ENCODE measurements around the gene ZNF786. TPM values are rescaled to one million over a fixed set of nuclear protein-coding genes. Genes with fewer than 3 reads are reported as not detected.

ZNF786 gene
- total RNA-seq, 1 donor from 2014 or later, result 8.3 TPM

DNA sequence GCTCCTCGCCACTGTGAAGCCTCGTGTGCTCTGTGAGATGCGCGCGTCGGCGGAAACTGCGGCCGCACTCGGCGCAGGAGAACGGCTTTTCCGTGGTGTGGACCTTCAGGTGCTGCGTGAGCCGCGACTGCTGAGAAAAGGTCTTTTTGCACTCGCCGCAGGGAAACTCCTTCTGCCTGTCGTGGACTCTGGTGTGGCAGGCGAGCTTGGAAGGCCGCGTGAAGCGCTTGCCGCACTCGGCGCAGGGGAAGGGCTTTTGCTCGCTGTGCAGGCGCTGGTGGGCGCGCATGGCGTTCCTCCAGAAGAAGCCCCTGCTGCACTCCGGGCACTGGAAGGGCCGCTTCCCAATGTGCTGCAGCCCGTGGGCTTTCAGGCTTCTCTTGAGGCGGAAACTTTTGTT is 13.7 kb upstream of the ZNF786 start:
- TF ChIP-seq POLR2AphosphoS5 (IDR thresholded peaks at IDR 0.05; ENCODE audit: insufficient read depth in 1 of 2, low read depth in 1 of 2) (no peak), POLR2A (IDR thresholded peaks at IDR 0.05) (no peak)
- TF ChIP-seq, protein P1, sequence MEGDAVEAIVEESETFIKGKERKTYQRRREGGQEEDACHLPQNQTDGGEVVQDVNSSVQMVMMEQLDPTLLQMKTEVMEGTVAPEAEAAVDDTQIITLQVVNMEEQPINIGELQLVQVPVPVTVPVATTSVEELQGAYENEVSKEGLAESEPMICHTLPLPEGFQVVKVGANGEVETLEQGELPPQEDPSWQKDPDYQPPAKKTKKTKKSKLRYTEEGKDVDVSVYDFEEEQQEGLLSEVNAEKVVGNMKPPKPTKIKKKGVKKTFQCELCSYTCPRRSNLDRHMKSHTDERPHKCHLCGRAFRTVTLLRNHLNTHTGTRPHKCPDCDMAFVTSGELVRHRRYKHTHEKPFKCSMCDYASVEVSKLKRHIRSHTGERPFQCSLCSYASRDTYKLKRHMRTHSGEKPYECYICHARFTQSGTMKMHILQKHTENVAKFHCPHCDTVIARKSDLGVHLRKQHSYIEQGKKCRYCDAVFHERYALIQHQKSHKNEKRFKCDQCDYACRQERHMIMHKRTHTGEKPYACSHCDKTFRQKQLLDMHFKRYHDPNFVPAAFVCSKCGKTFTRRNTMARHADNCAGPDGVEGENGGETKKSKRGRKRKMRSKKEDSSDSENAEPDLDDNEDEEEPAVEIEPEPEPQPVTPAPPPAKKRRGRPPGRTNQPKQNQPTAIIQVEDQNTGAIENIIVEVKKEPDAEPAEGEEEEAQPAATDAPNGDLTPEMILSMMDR (IDR thresholded peaks at IDR 0.05), result no peak
- H3K4me3 ChIP-seq, result no peak overlapping the region
- H3K27ac ChIP-seq, result no peak overlapping the region
- no peaks in the 10 kb centered on the region for H3K27me3 ChIP-seq
- intact Hi-C loops (cut with DNase I), result no loop called here
- no peaks in the 10 kb centered on the region for H3K4me1 ChIP-seq
- peaks cover 0 to 10% of the 10 kb centered on the region in 2 donors for H3K36me3 ChIP-seq
- no peak for DNase-seq (ENCODE audit: extremely low spot score in 2 of 2)
- no peaks in the 10 kb centered on the region for H3K9me3 ChIP-seq

DNA sequence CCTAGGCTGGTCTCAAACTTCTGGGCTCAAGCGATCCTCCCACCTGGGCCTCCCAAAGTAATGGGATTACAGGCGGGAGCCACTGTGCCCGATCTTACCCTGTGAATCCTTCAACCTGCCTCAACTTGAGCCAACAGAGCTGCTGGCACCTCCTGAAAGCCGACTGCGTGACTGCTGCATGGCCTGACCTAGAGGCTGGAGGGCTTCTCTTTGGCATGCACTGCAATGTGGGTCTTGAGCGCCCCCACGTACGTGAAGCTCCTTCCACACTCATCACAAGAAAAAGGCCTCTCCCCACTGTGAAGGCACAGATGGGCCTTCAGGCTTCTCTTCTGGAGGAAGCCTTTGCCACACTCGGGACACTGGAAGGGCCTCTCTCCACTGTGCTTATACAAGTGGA is 12.9 kb upstream of the ZNF786 start:
- H3K4me1 ChIP-seq, result no peaks in the 10 kb centered on the region
- H3K36me3 ChIP-seq, result peaks cover 0 to 10% of the 10 kb centered on the region in 2 donors
- no peaks in the 10 kb centered on the region for H3K9me3 ChIP-seq
- intact Hi-C loops (cut with DNase I), result no loop called here
- no peaks in the 10 kb centered on the region for H3K27me3 ChIP-seq
- no peak overlapping the region for H3K4me3 ChIP-seq
- no peak for DNase-seq (ENCODE audit: extremely low spot score in 2 of 2)
- TF ChIP-seq, protein P1 (IDR thresholded peaks at IDR 0.05), result no peak
- TF ChIP-seq POLR2A (IDR thresholded peaks at IDR 0.05) (no peak), POLR2AphosphoS5 (IDR thresholded peaks at IDR 0.05; ENCODE audit: insufficient read depth in 1 of 2, low read depth in 1 of 2) (no peak)
- H3K27ac ChIP-seq, result no peak overlapping the region

DNA sequence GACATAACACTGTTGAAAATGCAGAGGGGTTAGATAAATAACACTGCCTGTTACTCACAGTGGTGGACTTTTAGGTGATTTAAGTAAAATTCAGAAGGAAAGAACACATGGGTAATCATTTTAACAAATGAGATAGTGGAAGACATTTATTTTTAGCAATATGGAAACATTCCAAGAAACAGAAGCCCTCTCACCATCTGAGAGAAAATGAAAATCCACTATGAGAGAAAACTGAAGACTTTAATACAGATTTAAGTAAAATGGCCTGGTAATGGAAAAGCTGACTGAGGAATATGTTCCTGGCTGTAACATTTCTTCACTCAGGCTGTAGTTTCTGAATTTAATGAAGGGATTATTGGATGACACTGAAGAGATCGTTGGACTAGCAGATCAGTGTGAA is 12.1 kb upstream of the ZNF786 start:
- no peak for TF ChIP-seq POLR2AphosphoS5 (IDR thresholded peaks at IDR 0.05; ENCODE audit: insufficient read depth in 1 of 2, low read depth in 1 of 2)
- TF ChIP-seq, protein P1 (IDR thresholded peaks at IDR 0.05), result no peak
- no peak for TF ChIP-seq POLR2A (IDR thresholded peaks at IDR 0.05)
- Histone ChIP-seq H3K4me1 (no peaks in the 10 kb centered on the region), H3K27me3 (no peaks in the 10 kb centered on the region), H3K4me3 (no peak overlapping the region), H3K36me3 (peaks cover 0 to 10% of the 10 kb centered on the region in 2 donors), H3K27ac (no peak overlapping the region), H3K9me3 (no peaks in the 10 kb centered on the region)
- no peak for DNase-seq (ENCODE audit: extremely low spot score in 2 of 2)
- intact Hi-C loops (cut with DNase I), result no loop called here

DNA sequence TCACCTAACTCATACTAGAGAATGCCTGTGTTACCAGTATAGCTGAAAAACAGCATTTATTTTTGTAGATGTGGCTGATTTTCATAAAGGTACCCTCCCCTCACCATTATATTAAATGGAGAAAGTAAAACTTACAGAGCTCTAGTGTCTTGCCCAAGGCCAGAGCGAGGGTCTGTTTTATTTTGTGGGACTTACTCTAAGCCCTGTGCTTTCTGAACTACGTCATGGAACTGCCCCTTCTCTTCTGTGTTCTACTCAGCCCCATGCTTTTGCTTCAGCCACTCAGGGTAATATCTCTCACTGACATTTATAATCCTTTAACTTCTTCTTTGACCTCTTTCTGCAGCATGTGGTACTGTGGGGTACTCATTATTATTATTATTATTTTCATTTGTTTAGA is 10.3 kb upstream of the ZNF786 start:
- Histone ChIP-seq H3K27me3 (no peaks in the 10 kb centered on the region), H3K4me3 (no peak overlapping the region), H3K4me1 (no peaks in the 10 kb centered on the region), H3K27ac (no peak overlapping the region), H3K36me3 (peaks cover 0 to 10% of the 10 kb centered on the region in 2 donors), H3K9me3 (no peaks in the 10 kb centered on the region)
- no peak for TF ChIP-seq POLR2AphosphoS5 (IDR thresholded peaks at IDR 0.05; ENCODE audit: insufficient read depth in 1 of 2, low read depth in 1 of 2)
- intact Hi-C loops (cut with DNase I), result no loop called here
- DNase-seq (ENCODE audit: extremely low spot score in 2 of 2), result no peak

DNA sequence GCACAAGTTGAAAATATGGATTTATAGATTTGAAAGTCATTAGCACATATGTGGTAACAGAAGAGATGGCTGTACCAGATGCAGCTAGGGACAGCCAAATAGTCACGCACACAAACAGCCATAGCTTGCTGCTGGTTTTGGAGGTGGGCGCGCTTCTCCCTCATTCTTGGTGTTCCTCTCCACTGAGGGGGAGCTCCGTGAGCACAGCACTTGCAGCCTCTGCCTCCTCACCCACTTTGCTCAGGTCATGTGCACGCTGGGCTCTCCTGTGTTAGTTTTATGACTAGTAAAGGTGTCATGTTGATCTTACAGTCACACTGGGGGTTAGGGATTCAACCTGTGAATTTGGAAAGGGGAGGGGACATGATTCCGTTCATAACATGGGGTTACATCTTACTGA is 8.5 kb upstream of the ZNF786 start:
- Histone ChIP-seq H3K27ac (no peak overlapping the region), H3K9me3 (no peaks in the 10 kb centered on the region), H3K27me3 (no peaks in the 10 kb centered on the region), H3K4me3 (no peak overlapping the region), H3K4me1 (no peaks in the 10 kb centered on the region), H3K36me3 (peaks cover 0 to 7% of the 10 kb centered on the region in 2 donors)
- intact Hi-C loops (cut with DNase I), result loop anchor here (10.0 kb wide), 1 partner anchor 56 kb away; no protein-coding TSS in a partner anchor
- TF ChIP-seq, protein P1 (IDR thresholded peaks at IDR 0.05), result no peak
- TF ChIP-seq POLR2A (IDR thresholded peaks at IDR 0.05), result no peak
- TF ChIP-seq POLR2AphosphoS5 (IDR thresholded peaks at IDR 0.05; ENCODE audit: insufficient read depth in 1 of 2, low read depth in 1 of 2), result no peak
- DNase-seq (ENCODE audit: extremely low spot score in 2 of 2), result no peak

Data from vagina (tissue), 2 donors.